K562 (cell line): ENCODE measurements around the gene QARS1. TPM values are rescaled to one million over a fixed set of nuclear protein-coding genes. Genes with fewer than 3 reads are reported as not detected.

Experiments
- BRD4 ChIP-seq: fragments of 200-600 bp; sonication (generic); IDR thresholded peaks from 2 replicates; pipeline ENCODE4 v1.6.1; 2017; ENCODE audit warnings: inconsistent platforms
- BRF1 ChIP-seq: IDR thresholded peaks from 3 replicates; pipeline ENCODE4 v1.6.1; 2011; ENCODE audit warnings: borderline replicate concordance, mild to moderate bottlenecking; ENCODE audit not compliant: insufficient read length; ENCODE audit errors: extremely low read depth
- HNRNPLL ChIP-seq: fragments of 200-400 bp; formaldehyde crosslinking; IDR thresholded peaks from 2 replicates; pipeline ENCODE4 v1.6.1; 2017; ENCODE audit warnings: low read length, low read depth, mild to moderate bottlenecking; ENCODE audit not compliant: poor library complexity, severe bottlenecking
- KAT7 ChIP-seq: sonication (generic); formaldehyde crosslinking; IDR thresholded peaks from 2 replicates; pipeline ENCODE4 v1.8.0; 2022; ENCODE audit warnings: missing genetic modification reagents, mild to moderate bottlenecking, borderline replicate concordance
- KDM2B ChIP-seq: fragments of 250-450 bp; sonication (Bioruptor Pico); IDR thresholded peaks from 2 replicates; pipeline ENCODE4 v1.8.0; 2021; ENCODE audit warnings: mild to moderate bottlenecking, moderate library complexity
- KDM5B ChIP-seq: fragments of 200-600 bp; sonication (generic); IDR thresholded peaks from 2 replicates; pipeline ENCODE4 v1.6.1; 2012; ENCODE audit warnings: low read depth, mild to moderate bottlenecking, moderate library complexity, low read length, control low read depth, inconsistent platforms; ENCODE audit not compliant: insufficient replicate concordance
- MCM7 ChIP-seq, 2 experiments: fragments of 450-650 bp; IDR thresholded peaks; 2 replicates each; pipeline ENCODE4 v1.6.1; 2016 to 2018
- MLX ChIP-seq, 2 experiments: fragments of 450-650 bp in 1 of 2; sonication (generic) in 1 of 2; formaldehyde crosslinking; conservative IDR thresholded peaks; 2 replicates each; pipeline versions ENCODE4 v1.4.0 to v1.8.1; 2020 to 2022; ENCODE audit warnings: mild to moderate bottlenecking in 1 of 2, missing genetic modification reagents in 1 of 2
- MYBL2 ChIP-seq, 2 experiments: fragments of 450-650 bp in 1 of 2; sonication (generic) in 1 of 2; formaldehyde crosslinking in 1 of 2; IDR thresholded peaks; 2 replicates each; pipeline versions ENCODE4 v1.6.1 to v1.8.1; 2017 to 2022; ENCODE audit warnings: borderline replicate concordance in 1 of 2, inconsistent platforms in 1 of 2, low read depth in 1 of 2, mild to moderate bottlenecking in 1 of 2, missing genetic modification reagents in 1 of 2, moderate library complexity in 1 of 2
- PKNOX1 ChIP-seq: fragments of 450-650 bp; IDR thresholded peaks from 2 replicates; pipeline ENCODE4 v1.6.1; 2016
- RBM34 ChIP-seq: fragments of 200-400 bp; formaldehyde crosslinking; IDR thresholded peaks from 2 replicates; pipeline ENCODE4 v1.6.1; 2018; ENCODE audit warnings: low read length, borderline replicate concordance; ENCODE audit not compliant: insufficient read depth
- SMAD1 ChIP-seq: fragments of 150-350 bp; IDR thresholded peaks from 2 replicates; pipeline ENCODE4 v1.6.1; 2014; ENCODE audit warnings: low read length, low read depth; ENCODE audit not compliant: partially characterized antibody
- STAT5A ChIP-seq: IDR thresholded peaks from 2 replicates; pipeline ENCODE4 v1.6.1; 2012; ENCODE audit warnings: low read length, inconsistent platforms, borderline replicate concordance
- TGIF2 ChIP-seq: sonication (generic); formaldehyde crosslinking; IDR thresholded peaks from 2 replicates; pipeline ENCODE4 v1.8.1; 2022; ENCODE audit warnings: mild to moderate bottlenecking, missing genetic modification reagents, moderate library complexity
- ZBTB9 ChIP-seq: fragments of 450-650 bp; formaldehyde crosslinking; IDR thresholded peaks from 2 replicates; pipeline ENCODE4 v1.4.0; 2020; ENCODE audit warnings: mild to moderate bottlenecking, moderate library complexity
- ZNF584 ChIP-seq: fragments of 200-800 bp; sonication (Bioruptor generic); IDR thresholded peaks from 2 replicates; pipeline ENCODE4 v1.6.1; 2016; ENCODE audit warnings: low read depth, mild to moderate bottlenecking, missing genetic modification characterization, missing compliant biosample characterization
- polyA plus RNA-seq, 8 experiments: library from polyadenylated mRNA; depleted of rRNA in 4 of 8; stranded (reverse) in 5 of 8; unstranded in 3 of 8; fragments of >200 nt; fragmentation: Nextera tagmentation in 2 of 8; fragmentation: Illumina TruSeq in 1 of 8; extraction: Ambion mirVana in 2 of 8; extraction: Trizol in 1 of 8; gene quantifications; 2 replicates each; pipeline versions ENCODE4 v1.2.1 to v1.2.3, GENCODE V29; 2011 to 2014; ENCODE audit warnings: inconsistent platforms in 1 of 8, missing spikeins in 1 of 8
- total RNA-seq, 7 experiments: library from RNA; depleted of rRNA in 6 of 7; stranded (reverse); fragments of >200 nt in 6 of 7; fragmentation: Illumina TruSeq in 2 of 7; extraction: Trizol in 2 of 7; gene quantifications; 2 replicates each; pipeline versions ENCODE4 v1.2.1 to v1.2.3, GENCODE V29; 2011 to 2021; ENCODE audit warnings: low replicate concordance in 1 of 7
- TF ChIP-seq, protein P1 (sequence below): sonication (generic); formaldehyde crosslinking; IDR thresholded peaks from 2 replicates; pipeline ENCODE4 v1.8.0; 2022; ENCODE audit warnings: mild to moderate bottlenecking, missing genetic modification reagents, borderline replicate concordance
- TF ChIP-seq, protein P2 (sequence below), 3 experiments: IDR thresholded peaks in 2 of 3; conservative IDR thresholded peaks in 1 of 3; 2 replicates each; pipeline ENCODE4 v1.5.1; 2011 to 2012; ENCODE audit warnings: low read length in 3 of 3, mild to moderate bottlenecking in 3 of 3, control low read depth in 2 of 3, improper control_type of control experiment in 1 of 3, inconsistent platforms in 1 of 3, low read depth in 1 of 3, mixed read lengths in 1 of 3, moderate library complexity in 1 of 3; ENCODE audit not compliant: insufficient read depth in 2 of 3

The QARS1 gene
- total and polyA plus RNA-seq, 9 of the 15 experiments (the other 6 are each of a cell fraction or from before 2014, with no cell fraction given), result 148 to 310 (median 273) TPM

GRCh38 chr3:49093853-49094767 is 10.4 kb downstream of the QARS1 start, which contains the start of gene QRICH1 (continued):
- TF ChIP-seq KAT7 (peak; percentile 59; the same call in 1 of the 2 replicates), KDM2B (CRISPR knock-in tag) (no peak), ZNF584 (CRISPR knock-in tag) (no peak), PKNOX1 (no peak), HNRNPLL (no peak), KDM5B (no peak), ZBTB9 (no peak), BRF1 (no peak), STAT5A (no peak; the same call in 1 of the 2 replicates), MLX (CRISPR knock-in tag; conservative IDR thresholded peaks at IDR 0.05) (no peak), RBM34 (no peak), MCM7 (IDR thresholded peaks at IDR 0.05) (no peak), SMAD1 (no peak), MYBL2 (IDR thresholded peaks at IDR 0.05; ENCODE audit: low read depth) (no peak), MYBL2 (CRISPR knock-in tag; IDR thresholded peaks at IDR 0.05; ENCODE audit: borderline replicate concordance) (no peak), BRD4 (no peak), TGIF2 (CRISPR knock-in tag) (no peak)
- TF ChIP-seq, protein P1, sequence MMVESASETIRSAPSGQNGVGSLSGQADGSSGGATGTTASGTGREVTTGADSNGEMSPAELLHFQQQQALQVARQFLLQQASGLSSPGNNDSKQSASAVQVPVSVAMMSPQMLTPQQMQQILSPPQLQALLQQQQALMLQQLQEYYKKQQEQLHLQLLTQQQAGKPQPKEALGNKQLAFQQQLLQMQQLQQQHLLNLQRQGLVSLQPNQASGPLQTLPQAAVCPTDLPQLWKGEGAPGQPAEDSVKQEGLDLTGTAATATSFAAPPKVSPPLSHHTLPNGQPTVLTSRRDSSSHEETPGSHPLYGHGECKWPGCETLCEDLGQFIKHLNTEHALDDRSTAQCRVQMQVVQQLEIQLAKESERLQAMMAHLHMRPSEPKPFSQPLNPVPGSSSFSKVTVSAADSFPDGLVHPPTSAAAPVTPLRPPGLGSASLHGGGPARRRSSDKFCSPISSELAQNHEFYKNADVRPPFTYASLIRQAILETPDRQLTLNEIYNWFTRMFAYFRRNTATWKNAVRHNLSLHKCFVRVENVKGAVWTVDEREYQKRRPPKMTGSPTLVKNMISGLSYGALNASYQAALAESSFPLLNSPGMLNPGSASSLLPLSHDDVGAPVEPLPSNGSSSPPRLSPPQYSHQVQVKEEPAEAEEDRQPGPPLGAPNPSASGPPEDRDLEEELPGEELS, result no peak
- TF ChIP-seq, protein P2, sequence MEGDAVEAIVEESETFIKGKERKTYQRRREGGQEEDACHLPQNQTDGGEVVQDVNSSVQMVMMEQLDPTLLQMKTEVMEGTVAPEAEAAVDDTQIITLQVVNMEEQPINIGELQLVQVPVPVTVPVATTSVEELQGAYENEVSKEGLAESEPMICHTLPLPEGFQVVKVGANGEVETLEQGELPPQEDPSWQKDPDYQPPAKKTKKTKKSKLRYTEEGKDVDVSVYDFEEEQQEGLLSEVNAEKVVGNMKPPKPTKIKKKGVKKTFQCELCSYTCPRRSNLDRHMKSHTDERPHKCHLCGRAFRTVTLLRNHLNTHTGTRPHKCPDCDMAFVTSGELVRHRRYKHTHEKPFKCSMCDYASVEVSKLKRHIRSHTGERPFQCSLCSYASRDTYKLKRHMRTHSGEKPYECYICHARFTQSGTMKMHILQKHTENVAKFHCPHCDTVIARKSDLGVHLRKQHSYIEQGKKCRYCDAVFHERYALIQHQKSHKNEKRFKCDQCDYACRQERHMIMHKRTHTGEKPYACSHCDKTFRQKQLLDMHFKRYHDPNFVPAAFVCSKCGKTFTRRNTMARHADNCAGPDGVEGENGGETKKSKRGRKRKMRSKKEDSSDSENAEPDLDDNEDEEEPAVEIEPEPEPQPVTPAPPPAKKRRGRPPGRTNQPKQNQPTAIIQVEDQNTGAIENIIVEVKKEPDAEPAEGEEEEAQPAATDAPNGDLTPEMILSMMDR (IDR thresholded peaks at IDR 0.05 in 2 of 3, conservative IDR thresholded peaks at IDR 0.05 in 1 of 3; ENCODE audit: insufficient read depth in 2 of 3, low read depth in 1 of 3, low read length in 3 of 3), result peak; percentile 65 to 76 (median 72)
